ENCODE results near the gene ZAP70.

DNA sequence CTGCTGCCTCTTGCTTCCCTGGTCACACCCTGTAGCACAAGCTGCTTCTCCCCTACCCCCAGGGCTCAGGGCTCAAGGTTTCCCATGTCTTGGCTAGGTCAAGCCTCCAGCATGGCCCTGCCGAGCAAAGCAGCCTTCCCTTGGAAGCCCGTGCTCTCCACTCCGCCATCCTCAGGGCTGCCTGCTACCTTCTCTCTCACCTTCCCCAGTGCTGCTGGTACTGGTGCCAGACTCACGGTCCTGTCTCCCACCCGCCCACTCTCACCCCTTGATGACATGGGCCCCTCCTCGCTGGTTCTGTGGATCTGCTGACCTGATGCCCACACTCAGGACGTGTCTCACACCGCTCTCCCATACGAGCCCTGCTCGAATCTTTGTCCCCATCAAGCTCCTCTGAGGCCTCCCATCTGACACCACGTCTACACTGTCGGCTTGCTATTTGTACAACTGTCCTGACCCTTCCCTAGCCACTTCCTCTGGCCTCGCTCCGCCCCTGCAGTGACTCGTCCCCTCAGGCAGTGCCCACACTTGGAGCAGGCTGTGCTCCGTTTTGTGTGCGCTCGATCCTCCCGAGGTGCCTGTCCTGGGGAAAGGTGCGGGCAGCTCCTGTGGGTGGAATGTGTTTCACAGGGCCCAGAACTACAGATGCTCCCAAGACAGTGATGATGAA lies 49.9 kb downstream of the ZAP70 start:
- no peak for TF ChIP-seq POLR2A (IDR thresholded peaks at IDR 0.05)
- TF ChIP-seq, protein P1, sequence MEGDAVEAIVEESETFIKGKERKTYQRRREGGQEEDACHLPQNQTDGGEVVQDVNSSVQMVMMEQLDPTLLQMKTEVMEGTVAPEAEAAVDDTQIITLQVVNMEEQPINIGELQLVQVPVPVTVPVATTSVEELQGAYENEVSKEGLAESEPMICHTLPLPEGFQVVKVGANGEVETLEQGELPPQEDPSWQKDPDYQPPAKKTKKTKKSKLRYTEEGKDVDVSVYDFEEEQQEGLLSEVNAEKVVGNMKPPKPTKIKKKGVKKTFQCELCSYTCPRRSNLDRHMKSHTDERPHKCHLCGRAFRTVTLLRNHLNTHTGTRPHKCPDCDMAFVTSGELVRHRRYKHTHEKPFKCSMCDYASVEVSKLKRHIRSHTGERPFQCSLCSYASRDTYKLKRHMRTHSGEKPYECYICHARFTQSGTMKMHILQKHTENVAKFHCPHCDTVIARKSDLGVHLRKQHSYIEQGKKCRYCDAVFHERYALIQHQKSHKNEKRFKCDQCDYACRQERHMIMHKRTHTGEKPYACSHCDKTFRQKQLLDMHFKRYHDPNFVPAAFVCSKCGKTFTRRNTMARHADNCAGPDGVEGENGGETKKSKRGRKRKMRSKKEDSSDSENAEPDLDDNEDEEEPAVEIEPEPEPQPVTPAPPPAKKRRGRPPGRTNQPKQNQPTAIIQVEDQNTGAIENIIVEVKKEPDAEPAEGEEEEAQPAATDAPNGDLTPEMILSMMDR (IDR thresholded peaks at IDR 0.05), result no peak
